Upper lobe of right lung (tissue), 1 donor: ENCODE measurements around the gene NAA20. TPM values are rescaled to one million over a fixed set of nuclear protein-coding genes. Genes with fewer than 3 reads are reported as not detected.

ENCODE experiments used
- ATAC-seq: fragments of 200-7000 bp; cut with Tn5 transposase; one replicate; pipeline ENCODE4 v1.9.1; 2020; ENCODE audit warnings: mild to moderate bottlenecking, moderate library complexity
- DNase-seq: peaks from one replicate; pipeline ENCODE4 v3.0.0-alpha.2; 2020
- H3K27ac ChIP-seq: fragments of 200-600 bp; one replicate; pipeline ENCODE4 v1.8.0; 2022
- H3K27me3 ChIP-seq: fragments of 200-600 bp; one replicate; pipeline ENCODE4 v1.8.0; 2022; ENCODE audit warnings: mild to moderate bottlenecking
- H3K36me3 ChIP-seq: fragments of 200-600 bp; one replicate; pipeline ENCODE4 v1.8.0; 2022
- H3K4me1 ChIP-seq: fragments of 200-600 bp; one replicate; pipeline ENCODE4 v1.8.0; 2022
- H3K4me3 ChIP-seq: fragments of 200-600 bp; one replicate; pipeline ENCODE4 v1.8.0; 2022; ENCODE audit warnings: mild to moderate bottlenecking
- H3K9me3 ChIP-seq: fragments of 200-600 bp; one replicate; pipeline ENCODE4 v1.8.0; 2022
- intact Hi-C: fragments of 100-400 bp; cut with DNase I; formaldehyde crosslinking; loops from one replicate; pipeline ENCODE4 v1.11.0; 2022
- total RNA-seq: library from RNA; stranded (reverse); fragmentation: NEBNext Ultra II Directional; extraction: Animal tissue kit (Norgen Biotek cat#: 25700); gene quantifications from one replicate; pipeline ENCODE4 v1.2.1, GENCODE V29; 2021
- TF ChIP-seq, protein P1 (sequence below): fragments of 200-600 bp; IDR thresholded peaks from one replicate; pipeline ENCODE4 v1.8.0; 2022; ENCODE audit warnings: antibody characterized with exemption
- donor health status: DM: no; HTN: yes; CAD: no; lungs with severe emphysema.

The NAA20 gene
- total RNA-seq, 1 donor from 2014 or later = 63.1 TPM

DNA sequence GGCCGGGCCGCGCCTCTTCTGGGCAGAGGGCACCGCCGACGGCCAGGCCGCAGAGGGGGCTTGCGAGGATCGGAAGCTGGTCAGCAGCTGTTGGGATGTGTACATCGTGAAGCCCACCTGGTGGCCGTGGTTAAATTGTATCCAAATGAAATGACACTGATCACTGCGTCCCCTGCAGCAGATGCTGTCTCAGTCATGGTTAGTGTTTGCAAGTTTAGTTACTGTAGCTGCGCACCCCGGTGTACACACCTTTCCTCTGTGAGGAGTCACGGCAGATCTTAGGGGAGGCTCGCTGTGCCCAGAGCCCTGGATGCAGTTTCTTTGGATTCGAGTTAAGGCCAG is 653 bp downstream of the NAA20 start:
- intact Hi-C loops = no loop called here
- H3K9me3 ChIP-seq = no peaks in the 10 kb centered on the region
- peak overlapping the region; percentile 97 for H3K4me3 ChIP-seq
- H3K36me3 ChIP-seq = peaks cover 5% of the 10 kb centered on the region
- peak overlapping the region; percentile 80 for H3K27ac ChIP-seq
- DNase-seq = no peak
- ATAC-seq = no peak
- TF ChIP-seq, protein P1, sequence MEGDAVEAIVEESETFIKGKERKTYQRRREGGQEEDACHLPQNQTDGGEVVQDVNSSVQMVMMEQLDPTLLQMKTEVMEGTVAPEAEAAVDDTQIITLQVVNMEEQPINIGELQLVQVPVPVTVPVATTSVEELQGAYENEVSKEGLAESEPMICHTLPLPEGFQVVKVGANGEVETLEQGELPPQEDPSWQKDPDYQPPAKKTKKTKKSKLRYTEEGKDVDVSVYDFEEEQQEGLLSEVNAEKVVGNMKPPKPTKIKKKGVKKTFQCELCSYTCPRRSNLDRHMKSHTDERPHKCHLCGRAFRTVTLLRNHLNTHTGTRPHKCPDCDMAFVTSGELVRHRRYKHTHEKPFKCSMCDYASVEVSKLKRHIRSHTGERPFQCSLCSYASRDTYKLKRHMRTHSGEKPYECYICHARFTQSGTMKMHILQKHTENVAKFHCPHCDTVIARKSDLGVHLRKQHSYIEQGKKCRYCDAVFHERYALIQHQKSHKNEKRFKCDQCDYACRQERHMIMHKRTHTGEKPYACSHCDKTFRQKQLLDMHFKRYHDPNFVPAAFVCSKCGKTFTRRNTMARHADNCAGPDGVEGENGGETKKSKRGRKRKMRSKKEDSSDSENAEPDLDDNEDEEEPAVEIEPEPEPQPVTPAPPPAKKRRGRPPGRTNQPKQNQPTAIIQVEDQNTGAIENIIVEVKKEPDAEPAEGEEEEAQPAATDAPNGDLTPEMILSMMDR = no peak
- H3K27me3 ChIP-seq = no peaks in the 10 kb centered on the region
- peaks cover 27% of the 10 kb centered on the region for H3K4me1 ChIP-seq

DNA sequence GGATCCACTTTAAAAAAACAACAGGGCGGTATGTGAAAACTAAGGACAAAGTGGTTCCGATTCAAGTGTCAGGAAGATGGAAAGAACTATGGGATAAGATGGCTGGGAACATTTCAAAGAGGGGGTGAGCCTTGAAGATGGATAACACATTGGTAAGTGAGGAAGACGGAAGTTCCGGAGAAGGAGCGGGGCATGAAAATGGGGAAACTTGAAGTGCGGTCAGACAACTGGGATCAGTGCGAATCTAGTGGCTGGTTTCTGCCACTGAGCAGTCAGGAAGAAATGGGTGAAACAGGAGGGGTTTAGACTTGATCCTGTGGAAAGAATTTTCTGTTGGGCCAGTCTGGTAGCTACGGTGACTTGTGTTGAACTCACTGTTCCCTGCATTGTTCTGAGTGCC is 1.2 kb downstream of the NAA20 start:
- H3K4me3 ChIP-seq = peak overlapping the region; percentile 97
- no peak for DNase-seq
- TF ChIP-seq, protein P1 = no peak
- H3K4me1 ChIP-seq = peaks cover 27% of the 10 kb centered on the region
- H3K9me3 ChIP-seq = no peaks in the 10 kb centered on the region
- no peaks in the 10 kb centered on the region for H3K27me3 ChIP-seq
- peaks cover 11% of the 10 kb centered on the region for H3K36me3 ChIP-seq
- no peak for ATAC-seq
- intact Hi-C loops = no loop called here
- no peak overlapping the region for H3K27ac ChIP-seq

DNA sequence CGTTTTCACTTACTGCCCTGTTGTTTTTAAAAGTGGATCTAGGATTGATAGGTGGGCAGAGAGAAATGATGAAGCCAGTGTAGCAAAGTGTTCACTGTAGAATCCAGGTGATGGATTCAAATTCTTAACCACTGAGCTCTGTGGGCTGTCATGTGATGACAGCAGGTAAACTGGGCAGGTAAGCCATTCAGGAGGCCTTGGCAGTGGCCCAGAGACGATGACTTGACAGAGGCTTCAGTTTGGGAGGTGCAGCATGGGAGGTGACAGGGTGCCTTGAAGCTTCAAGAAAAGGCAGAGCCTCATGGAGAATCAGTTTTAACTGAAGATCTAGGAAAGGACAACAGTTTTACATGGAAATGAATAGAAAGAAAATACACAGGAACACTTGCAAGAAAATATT is 2.0 kb downstream of the NAA20 start:
- Histone ChIP-seq H3K4me1 (peaks cover 27% of the 10 kb centered on the region), H3K36me3 (peaks cover 14% of the 10 kb centered on the region), H3K9me3 (no peaks in the 10 kb centered on the region), H3K27me3 (no peaks in the 10 kb centered on the region), H3K27ac (no peak overlapping the region), H3K4me3 (no peak overlapping the region)
- no peak for DNase-seq
- TF ChIP-seq, protein P1 = no peak
- intact Hi-C loops = no loop called here
- ATAC-seq = no peak

DNA sequence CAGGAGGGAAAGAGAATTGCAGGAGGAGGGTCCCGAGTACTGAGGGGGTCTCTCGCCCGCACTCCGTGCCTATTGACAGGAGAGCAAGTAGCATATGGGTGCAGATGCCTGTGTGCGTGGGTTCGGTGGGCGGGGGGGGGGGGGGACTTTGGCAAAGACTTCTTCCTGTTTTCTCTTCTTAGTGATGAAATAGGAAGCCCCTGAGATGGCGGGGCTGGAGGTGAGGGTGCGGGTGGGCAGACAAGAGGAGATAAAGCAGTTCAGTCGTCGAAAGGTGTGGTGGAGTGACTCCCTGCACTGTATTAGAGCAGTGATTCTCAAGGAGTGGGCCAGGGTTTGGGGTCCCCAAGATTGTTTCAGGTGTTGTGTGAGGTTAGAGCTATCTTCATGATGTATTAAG is 3.7 kb downstream of the NAA20 start:
- no peak overlapping the region for H3K27ac ChIP-seq
- ATAC-seq = no peak
- H3K36me3 ChIP-seq = peaks cover 23% of the 10 kb centered on the region
- TF ChIP-seq, protein P1 = no peak
- DNase-seq = no peak
- intact Hi-C loops = no loop called here
- no peaks in the 10 kb centered on the region for H3K9me3 ChIP-seq
- H3K4me1 ChIP-seq = peaks cover 21% of the 10 kb centered on the region
- no peak overlapping the region for H3K4me3 ChIP-seq
- no peaks in the 10 kb centered on the region for H3K27me3 ChIP-seq

DNA sequence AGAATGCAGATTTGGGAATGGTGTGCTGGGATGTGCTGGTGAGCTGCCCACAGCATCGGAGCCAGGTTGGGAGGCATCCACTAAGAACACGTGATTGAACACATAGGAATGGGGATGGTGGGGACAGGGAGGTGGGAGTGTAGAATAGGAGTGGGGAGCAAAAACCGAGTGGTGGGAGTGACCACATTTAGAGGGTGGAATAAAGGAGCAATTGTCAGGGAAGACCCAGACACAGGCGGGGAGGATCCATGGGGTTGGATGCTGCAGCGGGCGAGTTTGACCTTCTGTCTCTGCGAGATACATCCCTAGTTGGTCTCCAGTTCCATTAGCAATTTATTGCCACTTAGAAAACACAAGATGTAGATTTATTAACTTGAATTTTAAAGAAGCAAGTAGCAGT is 4.7 kb downstream of the NAA20 start:
- peaks cover 16% of the 10 kb centered on the region for H3K4me1 ChIP-seq
- intact Hi-C loops = no loop called here
- H3K27ac ChIP-seq = no peak overlapping the region

DNA sequence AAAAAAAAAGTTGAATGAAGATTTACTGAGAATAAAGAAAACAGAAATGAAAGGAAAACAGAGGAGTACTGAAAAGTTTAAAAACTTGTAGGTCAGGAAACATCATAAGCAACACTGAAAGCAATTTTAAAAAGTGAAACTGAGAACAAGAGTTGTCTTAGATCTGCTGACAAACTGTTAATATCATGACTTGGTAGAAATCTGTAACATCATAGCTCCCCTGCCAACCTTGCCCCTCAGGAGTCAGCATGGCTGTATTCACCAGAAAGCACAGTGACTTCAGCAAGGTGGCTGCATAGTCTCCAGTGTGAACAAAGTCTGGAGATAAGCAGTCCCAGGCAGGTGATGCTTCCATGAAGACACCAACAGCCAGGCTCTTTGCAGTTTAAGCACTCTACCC is 5.3 kb downstream of the NAA20 start:
- Histone ChIP-seq H3K27ac (no peak overlapping the region), H3K4me1 (peaks cover 15% of the 10 kb centered on the region), H3K27me3 (no peaks in the 10 kb centered on the region), H3K4me3 (no peak overlapping the region), H3K9me3 (no peaks in the 10 kb centered on the region), H3K36me3 (peaks cover 38% of the 10 kb centered on the region)
- intact Hi-C loops = no loop called here
- DNase-seq = no peak
- ATAC-seq = no peak
- TF ChIP-seq, protein P1 = no peak

More for the DNA sequence above, 4.7 kb downstream of the NAA20 start:
- peaks cover 31% of the 10 kb centered on the region for H3K36me3 ChIP-seq
- DNase-seq = no peak
- H3K9me3 ChIP-seq = no peaks in the 10 kb centered on the region
- ATAC-seq = no peak
- TF ChIP-seq, protein P1 = no peak
- H3K27me3 ChIP-seq = no peaks in the 10 kb centered on the region
- H3K4me3 ChIP-seq = no peak overlapping the region
